Trophoblast cell (in vitro differentiated cells and primary cell): ENCODE measurements around the gene SMG6.
"Not testable (repeated sequence)": the region's sequence is repeated elsewhere in the genome, so short reads cannot be mapped to it uniquely, and the experiment has no call there.

Experiments
- DNase-seq, 2 donors: peaks; one replicate each; pipeline ENCODE4 v3.0.0-alpha.2; 2016
- H2AFZ ChIP-seq: 2 replicates; pipeline ENCODE4 v1.6.1; 2013; ENCODE audit warnings: low read length, moderate library complexity, mild to moderate bottlenecking; ENCODE audit not compliant: insufficient read depth, poor library complexity
- H2AK5ac ChIP-seq: 2 replicates; pipeline ENCODE4 v1.6.1; 2013; ENCODE audit warnings: mild to moderate bottlenecking, low read length
- H2BK120ac ChIP-seq: 2 replicates; pipeline ENCODE4 v1.6.1; 2013; ENCODE audit warnings: low read length, mild to moderate bottlenecking, moderate library complexity; ENCODE audit not compliant: insufficient read depth, poor library complexity
- H2BK12ac ChIP-seq: 2 replicates; pipeline ENCODE4 v1.6.1; 2013; ENCODE audit warnings: mild to moderate bottlenecking, low read length, moderate library complexity
- H2BK5ac ChIP-seq: 2 replicates; pipeline ENCODE4 v1.6.1; 2013; ENCODE audit warnings: low read length, low read depth, moderate library complexity, mild to moderate bottlenecking; ENCODE audit not compliant: poor library complexity
- H3K14ac ChIP-seq: 2 replicates; pipeline ENCODE4 v1.6.1; 2013; ENCODE audit warnings: mild to moderate bottlenecking, low read length
- H3K18ac ChIP-seq: 2 replicates; pipeline ENCODE4 v1.6.1; 2013; ENCODE audit warnings: mild to moderate bottlenecking, low read length
- H3K23ac ChIP-seq: 2 replicates; pipeline ENCODE4 v1.6.1; 2013; ENCODE audit warnings: low read length
- H3K27ac ChIP-seq: 2 replicates; pipeline ENCODE4 v1.5.1; 2013; ENCODE audit warnings: low read depth, mild to moderate bottlenecking, inconsistent platforms, low read length, moderate library complexity
- H3K27me3 ChIP-seq: 2 replicates; pipeline ENCODE4 v1.6.1; 2013; ENCODE audit warnings: inconsistent platforms, mild to moderate bottlenecking, low read length, moderate library complexity; ENCODE audit not compliant: insufficient read depth
- H3K36me3 ChIP-seq, 2 experiments: 1 replicate in 1 of 2; 2 replicates in 1 of 2; pipeline ENCODE4 v1.6.1; 2013; ENCODE audit warnings: low read length in 2 of 2, mild to moderate bottlenecking in 2 of 2, moderate library complexity in 1 of 2; ENCODE audit not compliant: insufficient read depth in 2 of 2, control insufficient read depth in 1 of 2
- H3K4ac ChIP-seq: 2 replicates; pipeline ENCODE4 v1.6.1; 2013; ENCODE audit warnings: low read depth, mild to moderate bottlenecking, low read length, moderate library complexity
- H3K4me1 ChIP-seq, 2 experiments: 1 replicate in 1 of 2; 2 replicates in 1 of 2; pipeline ENCODE4 v1.6.1; 2013; ENCODE audit warnings: low read length in 2 of 2, mild to moderate bottlenecking in 2 of 2, moderate library complexity in 1 of 2; ENCODE audit not compliant: insufficient read depth in 2 of 2, control insufficient read depth in 1 of 2
- H3K4me2 ChIP-seq: 2 replicates; pipeline ENCODE4 v1.6.1; 2013; ENCODE audit warnings: inconsistent platforms, mild to moderate bottlenecking, low read length, moderate library complexity
- H3K4me3 ChIP-seq: 2 replicates; pipeline ENCODE4 v1.5.1; 2013; ENCODE audit warnings: mild to moderate bottlenecking, low read depth, low read length, inconsistent platforms
- H3K79me1 ChIP-seq: one replicate; pipeline ENCODE4 v1.6.1; 2013; ENCODE audit warnings: low read length
- H3K79me2 ChIP-seq: 2 replicates; pipeline ENCODE4 v1.6.1; 2013; ENCODE audit warnings: low read length, mild to moderate bottlenecking; ENCODE audit not compliant: control insufficient read depth, insufficient read depth, poor library complexity
- H3K9ac ChIP-seq: 2 replicates; pipeline ENCODE4 v1.6.1; 2013; ENCODE audit warnings: mild to moderate bottlenecking, low read length
- H3K9me3 ChIP-seq: 2 replicates; pipeline ENCODE4 v1.6.1; 2013; ENCODE audit warnings: low read depth, mild to moderate bottlenecking, control low read depth, inconsistent platforms, low read length; ENCODE audit not compliant: insufficient read depth
- H4K12ac ChIP-seq: 2 replicates; pipeline ENCODE4 v1.6.1; 2013; ENCODE audit warnings: low read depth, mild to moderate bottlenecking, low read length, moderate library complexity
- H4K8ac ChIP-seq: 2 replicates; pipeline ENCODE4 v1.6.1; 2013; ENCODE audit warnings: low read depth, mild to moderate bottlenecking, low read length, moderate library complexity
- H4K91ac ChIP-seq: one replicate; pipeline ENCODE4 v1.6.1; 2013; ENCODE audit warnings: low read depth, mild to moderate bottlenecking, low read length, moderate library complexity
- WGBS: extraction: QIAGEN DNeasy Blood & Tissue Kit; methylation state at CpG from one replicate; pipeline ENCODE4 v1.1.7; 2013; ENCODE audit warnings: missing lambda C conversion rate; ENCODE audit not compliant: insufficient read length, insufficient coverage; ENCODE audit errors: extremely low coverage; 5-methylcytosine and 5-hydroxymethylcytosine counted together

Gene SMG6

GRCh38 chr17:2016494-2016893 lies 287.1 kb downstream of the SMG6 start:
- Histone ChIP-seq H3K36me3 (no peaks in the 10 kb centered on the region), H4K8ac (no peak overlapping the region), H4K91ac (no peak overlapping the region), H3K4ac (no peak overlapping the region), H3K9ac (no peak overlapping the region), H3K14ac (no peak overlapping the region), H3K23ac (no peak overlapping the region), H2AK5ac (no peak overlapping the region), H4K12ac (no peak overlapping the region), H3K4me2 (no peak overlapping the region), H3K4me1 (peaks cover 3 to 6% of the 10 kb centered on the region in 2 experiments), H3K4me3 (no peak overlapping the region), H2AFZ (no peak overlapping the region), H2BK5ac (no peak overlapping the region), H3K27ac (no peak overlapping the region), H2BK120ac (no peak overlapping the region), H3K9me3 (peaks cover 5% of the 10 kb centered on the region), H2BK12ac (no peak overlapping the region), H3K27me3 (peaks cover 6% of the 10 kb centered on the region), H3K79me1 (no peaks in the 10 kb centered on the region), H3K18ac (no peak overlapping the region), H3K79me2 (no peaks in the 10 kb centered on the region)
- no CpG with 5 or more reads among the region's 20 CpGs for WGBS
- no peak for DNase-seq

GRCh38 chr17:2015314-2015713 lies 288.3 kb downstream of the SMG6 start:
- Histone ChIP-seq H3K4me3 (no peak overlapping the region), H3K18ac (no peak overlapping the region), H3K14ac (no peak overlapping the region), H2AFZ (no peak overlapping the region), H3K23ac (no peak overlapping the region), H2BK12ac (no peak overlapping the region), H3K79me2 (no peaks in the 10 kb centered on the region), H3K27ac (no peak overlapping the region), H4K12ac (no peak overlapping the region), H3K9ac (no peak overlapping the region), H3K9me3 (peaks cover 5% of the 10 kb centered on the region), H3K27me3 (peaks cover 6% of the 10 kb centered on the region), H3K36me3 (no peaks in the 10 kb centered on the region), H3K4ac (no peak overlapping the region), H3K79me1 (no peaks in the 10 kb centered on the region), H3K4me2 (no peak overlapping the region), H4K8ac (no peak overlapping the region), H4K91ac (no peak overlapping the region), H2BK5ac (no peak overlapping the region), H2AK5ac (no peak overlapping the region), H2BK120ac (no peak overlapping the region), H3K4me1 (peaks cover 5 to 9% of the 10 kb centered on the region in 2 experiments)
- no CpG with 5 or more reads among the region's 14 CpGs for WGBS
- DNase-seq, result no peak

- Histone ChIP-seq H4K8ac (no peak overlapping the region), H4K12ac (no peak overlapping the region)
- WGBS, result no CpG with 5 or more reads among the region's 1 CpG
Measured at GRCh38 chr17:2013994-2014317, 289.6 kb downstream of the SMG6 start.

GRCh38 chr17:2013220-2013993 lies 290.2 kb downstream of the SMG6 start:
- not testable (repeated sequence) for H4K8ac ChIP-seq, H3K9me3 ChIP-seq
- DNase-seq, result peak; percentile 61 to 69

More at GRCh38 chr17:2013994-2014317, 289.6 kb downstream of the SMG6 start:
- H2AK5ac ChIP-seq, result no peak overlapping the region
- no peak for DNase-seq
- H3K23ac ChIP-seq, result no peak overlapping the region
- no peak overlapping the region for H4K91ac ChIP-seq
- H3K27me3 ChIP-seq, result no peaks in the 10 kb centered on the region
- H3K27ac ChIP-seq, result no peak overlapping the region
- H2AFZ ChIP-seq, result no peak overlapping the region
- H3K79me1 ChIP-seq, result no peaks in the 10 kb centered on the region
- no peak overlapping the region for H3K18ac ChIP-seq
- H3K36me3 ChIP-seq, result no peaks in the 10 kb centered on the region
- no peak overlapping the region for H3K9ac ChIP-seq
- H3K79me2 ChIP-seq, result no peaks in the 10 kb centered on the region
- H3K4me3 ChIP-seq, result no peak overlapping the region
- H2BK12ac ChIP-seq, result no peak overlapping the region
- no peak overlapping the region for H2BK120ac ChIP-seq
- no peak overlapping the region for H3K4me2 ChIP-seq
- peaks cover 5 to 9% of the 10 kb centered on the region in 2 experiments for H3K4me1 ChIP-seq
- H3K9me3 ChIP-seq, result peaks cover 5% of the 10 kb centered on the region
- H2BK5ac ChIP-seq, result no peak overlapping the region
- H3K14ac ChIP-seq, result no peak overlapping the region
- H3K4ac ChIP-seq, result no peak overlapping the region

More at GRCh38 chr17:2013220-2013993, 290.2 kb downstream of the SMG6 start:
- H2BK5ac ChIP-seq, H3K27me3 ChIP-seq, H3K4ac ChIP-seq, H3K27ac ChIP-seq, H3K36me3 ChIP-seq, H4K91ac ChIP-seq, H4K12ac ChIP-seq, H2BK12ac ChIP-seq, H3K4me2 ChIP-seq, H2AFZ ChIP-seq, H2BK120ac ChIP-seq, H3K18ac ChIP-seq, H3K23ac ChIP-seq, H3K4me1 ChIP-seq, H3K4me3 ChIP-seq, H3K79me1 ChIP-seq, H3K79me2 ChIP-seq, H3K9ac ChIP-seq, H3K14ac ChIP-seq, H2AK5ac ChIP-seq: not testable (repeated sequence)
- WGBS, result no CpG with 5 or more reads among the region's 6 CpGs
